ENCODE measurements around the gene RTN1. TPM values are rescaled to one million over a fixed set of nuclear protein-coding genes. Genes with fewer than 3 reads are reported as not detected.

The RTN1 gene
- total and polyA plus RNA-seq, 2 of the 8 experiments (the other 6 are each of a cell fraction or from before 2014, with no cell fraction given) = 2.8 to 4.9 TPM

- no peak for TF ChIP-seq CEBPB (IDR thresholded peaks at IDR 0.05; ENCODE audit: low read depth, low read length)
- TF ChIP-seq TAF1 (IDR thresholded peaks at IDR 0.05; ENCODE audit: low read depth, low read length) = no peak
- no peak for TF ChIP-seq BCL11A (IDR thresholded peaks at IDR 0.05; ENCODE audit: low read depth in 2 of 2, low read length in 2 of 2)
- TF ChIP-seq SP2 (IDR thresholded peaks at IDR 0.05; ENCODE audit: low read length) = no peak
- no peak for TF ChIP-seq TBP (IDR thresholded peaks at IDR 0.05; ENCODE audit: low read depth, low read length)
- TF ChIP-seq CHD1 (IDR thresholded peaks at IDR 0.05; ENCODE audit: low read depth, low read length) = no peak
- no peak for TF ChIP-seq NRF1 (IDR thresholded peaks at IDR 0.05; ENCODE audit: low read depth, low read length)
- no peak for TF ChIP-seq CTCF (IDR thresholded peaks at IDR 0.05; ENCODE audit: control extremely low read depth in 1 of 3, insufficient read depth in 1 of 3, low read depth in 1 of 3, low read length in 3 of 3)
These were observed 165.3 kb downstream of the RTN1 start (continued) for GRCh38 chr14:59705245-59705644.

Data from H1 (cell line).